Astrocyte (in vitro differentiated cells and primary cell): ENCODE measurements around the gene RPAP2. TPM values are rescaled to one million over a fixed set of nuclear protein-coding genes. Genes with fewer than 3 reads are reported as not detected.
A peak's percentile ranks its signal among the peaks of the same experiment; 100 is the strongest.

Experiments
- DNase-seq: peaks from one replicate; pipeline ENCODE4 v3.0.0-alpha.2; 2010; ENCODE audit warnings: low read depth
- FAIRE-seq: peaks from 2 replicates; lab custom pipeline; 2011; peaks lifted over from hg19 to GRCh38; lab: Jason Lieb, UNC
- H2AFZ ChIP-seq: 2 replicates; pipeline ENCODE4 v1.6.0; 2012; ENCODE audit warnings: low read depth, low read length, inconsistent platforms
- H3K27ac ChIP-seq: 2 replicates; pipeline ENCODE4 v1.5.1; 2011; ENCODE audit warnings: low read depth, low read length, inconsistent platforms
- H3K27me3 ChIP-seq: 2 replicates; pipeline ENCODE4 v1.6.0; 2011; ENCODE audit warnings: low read length, inconsistent platforms; ENCODE audit not compliant: insufficient read depth
- H3K36me3 ChIP-seq: 2 replicates; pipeline ENCODE4 v1.5.1; 2011; ENCODE audit warnings: low read length, inconsistent platforms; ENCODE audit not compliant: insufficient read depth
- H3K4me1 ChIP-seq: 2 replicates; pipeline ENCODE4 v1.5.1; 2011; ENCODE audit warnings: low read length, inconsistent platforms; ENCODE audit not compliant: insufficient read depth
- H3K4me2 ChIP-seq: 2 replicates; pipeline ENCODE4 v1.6.0; 2012; ENCODE audit warnings: low read length, inconsistent platforms
- H3K4me3 ChIP-seq: 2 replicates; pipeline ENCODE4 v1.5.1; 2011; ENCODE audit warnings: low read depth, mild to moderate bottlenecking, low read length, inconsistent platforms; ENCODE audit not compliant: insufficient read depth
- H3K79me2 ChIP-seq: 2 replicates; pipeline ENCODE4 v1.6.0; 2012; ENCODE audit warnings: mild to moderate bottlenecking, low read length, inconsistent platforms; ENCODE audit not compliant: insufficient read depth
- H3K9ac ChIP-seq: 2 replicates; pipeline ENCODE4 v1.6.0; 2012; ENCODE audit warnings: mild to moderate bottlenecking, low read length, inconsistent platforms
- H3K9me3 ChIP-seq: 2 replicates; pipeline ENCODE4 v1.5.1; 2012; ENCODE audit warnings: low read depth, mild to moderate bottlenecking, low read length, inconsistent platforms; ENCODE audit not compliant: insufficient read depth
- H4K20me1 ChIP-seq: 2 replicates; pipeline ENCODE4 v1.6.0; 2012; ENCODE audit warnings: low read length, inconsistent platforms; ENCODE audit not compliant: insufficient read depth
- H3K27ac Mint-ChIP-seq: one replicate; pipeline ENCODE4 v1.8.0; 2021; ENCODE audit warnings: mild to moderate bottlenecking, mixed read lengths; ENCODE audit not compliant: unreplicated experiment
- H3K27me3 Mint-ChIP-seq: one replicate; pipeline ENCODE4 v1.8.0; 2021; ENCODE audit warnings: low read depth, mixed read lengths; ENCODE audit not compliant: unreplicated experiment
- H3K36me3 Mint-ChIP-seq: one replicate; pipeline ENCODE4 v1.8.0; 2021; ENCODE audit warnings: low read depth, mixed read lengths; ENCODE audit not compliant: unreplicated experiment
- H3K4me1 Mint-ChIP-seq: one replicate; pipeline ENCODE4 v1.8.0; 2021; ENCODE audit warnings: low read depth, mixed read lengths; ENCODE audit not compliant: unreplicated experiment
- H3K4me3 Mint-ChIP-seq: one replicate; pipeline ENCODE4 v1.8.0; 2021; ENCODE audit warnings: mild to moderate bottlenecking, moderate library complexity, mixed read lengths; ENCODE audit not compliant: unreplicated experiment
- H3K9me3 Mint-ChIP-seq: one replicate; pipeline ENCODE4 v1.8.0; 2021; ENCODE audit warnings: mild to moderate bottlenecking, mixed read lengths; ENCODE audit not compliant: unreplicated experiment
- CTCF ChIP-seq: IDR thresholded peaks from 2 replicates; pipeline ENCODE4 v1.5.1; 2011; ENCODE audit warnings: low read depth, mild to moderate bottlenecking, inconsistent platforms, low read length, moderate library complexity; ENCODE audit not compliant: insufficient read depth
- EZH2 ChIP-seq: IDR thresholded peaks from 2 replicates; pipeline ENCODE4 v1.6.1; 2012; ENCODE audit warnings: mild to moderate bottlenecking, low read length, inconsistent platforms; ENCODE audit not compliant: insufficient read depth
- total RNA-seq: library from RNA; stranded (reverse); gene quantifications from 2 replicates; pipeline ENCODE4 v1.2.1, GENCODE V29; 2021

The RPAP2 gene
- total RNA-seq, 1 donor from 2014 or later: 23.0 TPM

- Histone ChIP-seq H3K4me1 (peaks cover 11% of the 10 kb centered on the region), H3K27me3 (no peaks in the 10 kb centered on the region), H2AFZ (no peak overlapping the region), H3K9ac (no peak overlapping the region), H3K27ac (no peak overlapping the region), H3K79me2 (no peaks in the 10 kb centered on the region), H4K20me1 (no peaks in the 10 kb centered on the region), H3K36me3 (peaks cover 8% of the 10 kb centered on the region), H3K9me3 (peaks cover 10% of the 10 kb centered on the region), H3K4me2 (no peak overlapping the region), H3K4me3 (no peak overlapping the region)
- no peaks in the 10 kb centered on the region for H3K4me1 Mint-ChIP-seq
- H3K4me3 Mint-ChIP-seq: no peak overlapping the region
- H3K27ac Mint-ChIP-seq: no peak overlapping the region
- peaks cover 16% of the 10 kb centered on the region for H3K9me3 Mint-ChIP-seq
- H3K36me3 Mint-ChIP-seq: peaks cover 50% of the 10 kb centered on the region
- no peaks in the 10 kb centered on the region for H3K27me3 Mint-ChIP-seq
- DNase-seq: no peak
- FAIRE-seq: no peak
- TF ChIP-seq EZH2 (no peak), CTCF (no peak)
Measured at GRCh38 chr1:92327794-92328193, 28.9 kb downstream of the RPAP2 start.

- peaks cover 10% of the 10 kb centered on the region for H3K9me3 ChIP-seq
- Mint-ChIP-seq H3K9me3 (peaks cover 16% of the 10 kb centered on the region), H3K27me3 (no peaks in the 10 kb centered on the region)
Measured at GRCh38 chr1:92329347-92330129, 30.7 kb downstream of the RPAP2 start.

More at GRCh38 chr1:92329347-92330129, 30.7 kb downstream of the RPAP2 start:
- Histone ChIP-seq H2AFZ (no peak overlapping the region), H3K79me2 (no peaks in the 10 kb centered on the region), H3K27me3 (no peaks in the 10 kb centered on the region), H3K36me3 (no peaks in the 10 kb centered on the region), H3K27ac (peak overlapping the region; percentile 79), H3K4me2 (peak overlapping the region; percentile 14), H3K9ac (peak overlapping the region; percentile 17), H4K20me1 (no peaks in the 10 kb centered on the region), H3K4me3 (no peak overlapping the region), H3K4me1 (peaks cover 11% of the 10 kb centered on the region)
- Mint-ChIP-seq H3K4me1 (no peaks in the 10 kb centered on the region), H3K4me3 (no peak overlapping the region), H3K36me3 (peaks cover 47% of the 10 kb centered on the region), H3K27ac (no peak overlapping the region)
- TF ChIP-seq EZH2: no peak
- no peak for TF ChIP-seq CTCF
- no peak for FAIRE-seq
- peak; percentile 88 for DNase-seq
